HL-60/S4 treated with retinoic acid at 250 ng/mL for 4 days and 3 days (cell line): Measurements from ENCODE around the gene HFM1.

Experiments used
- in situ Hi-C: fragments of 300-500 bp; cut with MboI; formaldehyde crosslinking; loops from 2 replicates; pipeline ENCODE4 v1.7.0; 2022; ENCODE audit warnings: low sequenced_read_pairs

HFM1 gene

DNA sequence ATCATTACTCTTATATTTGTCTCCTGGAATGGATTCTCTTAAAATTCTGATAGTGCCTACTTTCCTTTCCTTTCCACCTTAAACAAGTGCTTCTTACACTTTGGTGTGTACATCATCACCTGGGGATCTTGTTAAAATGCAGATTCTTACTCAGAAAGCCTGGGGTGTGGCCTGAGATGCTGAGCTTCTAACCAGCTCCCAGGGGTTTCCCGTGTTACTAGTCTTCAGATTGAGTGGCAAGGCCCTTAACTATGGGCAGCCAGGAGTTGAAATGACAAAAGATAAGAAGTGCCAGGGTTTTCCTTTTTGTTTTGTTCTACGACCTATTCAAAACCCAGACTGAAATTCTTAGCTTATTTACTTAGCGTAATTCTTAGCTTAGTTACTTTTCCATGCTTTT, 159.2 kb downstream of the HFM1 start:
- in situ Hi-C loops: no loop called here

DNA sequence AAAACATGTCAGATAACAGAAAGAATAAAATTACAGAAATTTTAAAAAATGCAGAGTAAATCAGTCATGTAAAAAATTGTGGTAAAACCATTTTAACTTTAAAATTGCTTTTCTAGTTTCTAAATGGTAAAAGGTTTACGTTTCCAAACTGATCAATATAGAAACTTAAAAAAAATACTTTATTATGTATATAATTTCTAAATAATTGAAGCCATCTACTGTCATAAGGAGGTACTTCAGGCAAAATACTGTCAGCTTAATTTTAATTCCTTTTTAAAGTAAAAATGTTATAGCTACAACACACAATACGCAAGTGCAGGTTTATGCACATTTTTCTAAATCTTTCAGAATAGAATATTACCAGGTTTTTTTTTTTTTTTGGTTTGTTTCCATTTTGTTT, 159.9 kb downstream of the HFM1 start:
- in situ Hi-C loops: no loop called here

DNA sequence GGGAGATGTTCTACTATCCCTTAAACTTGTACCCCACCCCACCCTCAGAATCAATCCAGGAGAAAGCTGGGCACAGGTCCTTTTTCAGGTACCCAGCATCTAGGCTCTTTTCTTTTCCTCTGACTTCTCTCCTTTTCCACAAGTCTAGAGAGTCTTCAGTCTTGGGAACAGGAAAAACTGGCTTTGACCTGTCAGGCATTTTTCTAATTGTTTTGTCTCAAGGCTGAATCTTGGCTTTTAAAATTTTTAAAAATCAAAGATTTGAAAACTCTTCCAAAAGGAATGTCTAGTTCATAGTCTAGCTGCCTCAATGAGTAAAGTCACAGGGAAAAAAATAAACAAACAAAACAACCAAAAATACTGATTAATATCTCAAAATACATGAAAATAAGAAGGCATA, 161.5 kb downstream of the HFM1 start:
- in situ Hi-C loops: no loop called here

DNA sequence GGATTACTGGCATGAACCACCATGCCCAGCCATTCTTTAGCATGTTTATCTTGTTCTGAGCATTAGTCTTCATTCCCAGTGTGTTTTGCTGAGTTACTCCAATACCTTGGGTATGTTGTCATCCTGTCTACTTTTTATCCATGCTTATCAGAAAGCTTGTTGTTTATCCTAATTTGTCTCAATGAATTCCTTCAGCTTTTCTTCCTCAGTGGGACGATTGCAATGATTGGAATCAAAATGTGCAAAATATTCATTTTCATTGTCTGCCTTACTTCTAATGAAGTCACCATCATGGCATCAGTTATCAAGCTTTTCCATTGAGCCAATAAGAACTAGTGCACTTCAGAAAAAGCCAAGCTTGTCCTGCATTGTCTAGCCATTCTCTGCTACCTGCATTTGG, 170.5 kb downstream of the HFM1 start:
- in situ Hi-C loops: no loop called here

DNA sequence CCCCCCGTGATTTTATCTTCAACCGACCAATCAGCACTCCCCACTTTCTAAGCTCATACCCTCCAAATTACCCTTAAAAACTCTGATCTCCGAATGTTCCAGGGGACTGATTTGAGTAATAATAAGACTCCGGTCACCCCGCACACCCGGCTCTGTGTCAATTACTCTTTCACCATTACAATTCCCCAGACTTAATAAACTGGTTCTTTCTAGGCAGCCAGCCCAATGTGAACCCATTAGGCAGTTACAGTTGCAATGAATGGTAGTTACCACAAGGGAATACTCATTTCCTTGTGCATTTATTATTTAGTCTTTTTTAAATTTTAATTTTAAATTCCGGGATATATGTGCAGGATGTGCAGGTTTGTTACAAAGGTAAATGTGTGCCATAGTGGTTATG, 177.9 kb downstream of the HFM1 start:
- in situ Hi-C loops: no loop called here

DNA sequence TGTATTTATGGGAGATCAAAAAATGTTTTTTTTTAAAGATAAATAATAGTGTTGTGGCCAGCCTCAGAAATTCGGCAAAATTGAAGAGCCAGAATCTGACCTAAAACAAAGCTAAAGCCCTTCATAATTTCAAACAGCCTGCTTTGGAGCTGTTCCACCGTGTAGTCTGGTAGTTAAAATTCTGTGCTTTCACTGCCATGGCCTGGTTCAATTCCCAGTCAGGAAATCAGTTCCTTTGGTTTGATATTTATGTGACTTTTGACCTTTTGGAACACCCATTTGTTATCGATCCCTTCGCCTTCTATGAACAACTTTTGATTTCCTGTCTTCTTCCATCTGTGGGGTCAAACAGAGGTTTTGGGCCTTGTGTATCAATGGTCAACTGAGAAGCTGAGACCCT, 179.8 kb downstream of the HFM1 start:
- in situ Hi-C loops: no loop called here

DNA sequence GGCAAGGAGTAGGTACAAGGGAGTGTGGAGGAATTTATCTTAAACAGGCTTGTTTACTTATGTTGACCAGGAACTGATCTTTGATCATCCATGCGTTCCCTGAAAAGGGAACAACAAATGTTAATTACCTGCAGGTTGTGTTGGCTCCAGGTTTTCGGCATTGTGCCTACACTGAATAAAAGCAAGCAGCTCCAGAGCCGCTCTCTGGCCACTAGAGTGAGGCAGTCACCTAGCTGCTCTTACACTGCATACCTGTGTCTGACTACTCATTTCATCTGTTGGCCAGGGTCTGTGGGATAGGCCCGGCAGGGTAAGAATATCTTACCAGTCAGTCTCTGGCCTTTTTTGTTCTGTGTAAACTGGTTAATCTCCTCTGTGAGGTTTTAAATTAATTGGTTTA, 183.6 kb downstream of the HFM1 start:
- in situ Hi-C loops: no loop called here

DNA sequence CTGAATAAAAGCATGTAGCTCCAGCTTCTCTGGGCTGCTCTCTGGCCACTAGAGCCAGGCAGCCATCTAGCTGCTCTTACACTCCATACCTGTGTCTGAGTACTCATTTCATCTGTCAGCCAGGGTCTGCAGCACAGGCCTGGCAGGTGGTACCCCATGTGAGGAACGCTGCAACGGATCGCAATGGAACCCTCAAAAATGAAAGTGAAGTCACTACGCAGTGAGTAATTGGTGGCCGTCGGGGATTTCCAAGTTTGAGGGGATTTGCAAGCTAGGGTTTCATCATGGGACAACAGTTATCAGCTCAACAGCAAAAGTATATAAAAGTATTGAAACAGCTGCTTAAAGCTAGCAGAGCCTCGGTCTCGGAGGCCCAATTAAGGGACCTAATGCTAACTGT, 186.7 kb downstream of the HFM1 start:
- in situ Hi-C loops: no loop called here
